ENCODE results near the gene CD248.
A peak's percentile ranks its signal among the peaks of the same experiment; 100 is the strongest.
"Not testable (repeated sequence)": the region's sequence is repeated elsewhere in the genome, so short reads cannot be mapped to it uniquely, and the experiment has no call there.

The CD248 gene

GRCh38 chr11:66277471-66278362 lies 39.1 kb downstream of the CD248 start, which contains the start of gene CNIH2:
TSS of gene CNIH2 (plus strand) at chr11:66278175. CDS start at chr11:66278457, 282 bp downstream.
- no peak for TF ChIP-seq CTCF (IDR thresholded peaks at IDR 0.05; ENCODE audit: borderline replicate concordance, control extremely low read depth, extremely low read depth, insufficient read depth, missing control alignments)
- in situ Hi-C loops (cut with MboI; ENCODE audit: low sequenced_read_pairs, unreplicated experiment) = no loop called here
- peak; percentile 76 for DNase-seq (ENCODE audit: low spot score)

GRCh38 chr11:66277064-66277463 lies 39.8 kb downstream of the CD248 start:
- DNase-seq (ENCODE audit: low spot score); in situ Hi-C loops (cut with MboI; ENCODE audit: low sequenced_read_pairs, unreplicated experiment): not testable (repeated sequence)

GRCh38 chr11:66276619-66277018 lies 40.2 kb downstream of the CD248 start:
- DNase-seq (ENCODE audit: low spot score); in situ Hi-C loops (cut with MboI; ENCODE audit: low sequenced_read_pairs, unreplicated experiment): not testable (repeated sequence)

- no peak for TF ChIP-seq CTCF (IDR thresholded peaks at IDR 0.05; ENCODE audit: borderline replicate concordance, control extremely low read depth, extremely low read depth, insufficient read depth, missing control alignments)
- in situ Hi-C loops (cut with MboI; ENCODE audit: low sequenced_read_pairs, unreplicated experiment) = no loop called here
- no peak for DNase-seq (ENCODE audit: low spot score)
These were observed 40.7 kb downstream of the CD248 start for GRCh38 chr11:66275984-66276612.

- no peak for TF ChIP-seq CTCF (IDR thresholded peaks at IDR 0.05; ENCODE audit: borderline replicate concordance, control extremely low read depth, extremely low read depth, insufficient read depth, missing control alignments)
- in situ Hi-C loops (cut with MboI; ENCODE audit: low sequenced_read_pairs, unreplicated experiment) = no loop called here
- DNase-seq (ENCODE audit: low spot score) = no peak
These were observed 41.4 kb downstream of the CD248 start for GRCh38 chr11:66275396-66275795.

- in situ Hi-C loops (cut with MboI; ENCODE audit: low sequenced_read_pairs, unreplicated experiment) = no loop called here
- DNase-seq (ENCODE audit: low spot score) = no peak
These were observed 42.6 kb downstream of the CD248 start for GRCh38 chr11:66274219-66274618.

GRCh38 chr11:66272596-66272995 lies 44.2 kb downstream of the CD248 start:
- no peak for DNase-seq (ENCODE audit: low spot score)
- in situ Hi-C loops (cut with MboI; ENCODE audit: low sequenced_read_pairs, unreplicated experiment) = no loop called here
- TF ChIP-seq CTCF (IDR thresholded peaks at IDR 0.05; ENCODE audit: borderline replicate concordance, control extremely low read depth, extremely low read depth, insufficient read depth, missing control alignments) = no peak

More at GRCh38 chr11:66274219-66274618, 42.6 kb downstream of the CD248 start:
- TF ChIP-seq CTCF (IDR thresholded peaks at IDR 0.05; ENCODE audit: borderline replicate concordance, control extremely low read depth, extremely low read depth, insufficient read depth, missing control alignments) = no peak

Measured in GM13976 (cell line).